HEK293 (cell line): Measurements from ENCODE around the gene ALDH7A1.

ENCODE experiments used
- CTCF ChIA-PET: fragments of 350-600 bp; formaldehyde crosslinking; extraction: SDS; loops from one replicate; lab custom pipeline; 2021; ENCODE audit warnings: antibody characterized with exemption; lab: Yijun Ruan, JAX
- POLR2A ChIA-PET: fragments of 300-600 bp; formaldehyde crosslinking; extraction: SDS; loops from one replicate; lab custom pipeline; 2020; ENCODE audit warnings: antibody characterized with exemption, inconsistent platforms; lab: Yijun Ruan, JAX
- H3K27ac ChIP-seq: fragments of 200-500 bp; sonication (Bioruptor generic); 2 replicates; pipeline ENCODE4 v1.5.1; 2014; ENCODE audit warnings: low read depth, low read length, control low read depth, inconsistent platforms; ENCODE audit errors: extremely low read depth
- H3K36me3 ChIP-seq, 2 experiments: fragments of 200-500 bp in 1 of 2; sonication (Bioruptor generic) in 1 of 2; 1 replicate in 1 of 2; 2 replicates in 1 of 2; pipeline ENCODE4 v1.5.1; 2014 to 2017; ENCODE audit warnings: inconsistent platforms in 2 of 2, low read length in 2 of 2; ENCODE audit not compliant: control insufficient read depth in 2 of 2, insufficient read depth in 1 of 2
- H3K4me1 ChIP-seq: fragments of 200-500 bp; sonication (Bioruptor generic); 2 replicates; pipeline ENCODE4 v1.5.1; 2014; ENCODE audit warnings: mild to moderate bottlenecking, low read length, inconsistent platforms; ENCODE audit not compliant: control insufficient read depth, insufficient read depth
- H3K4me3 ChIP-seq: 2 replicates; pipeline ENCODE4 v1.5.1; 2011; ENCODE audit warnings: low read depth, mild to moderate bottlenecking, control low read depth, low read length, moderate library complexity
- H3K9me3 ChIP-seq: fragments of 200-500 bp; sonication (Bioruptor generic); 2 replicates; pipeline ENCODE4 v1.5.1; 2014; ENCODE audit warnings: low read depth, low read length, inconsistent platforms; ENCODE audit not compliant: control insufficient read depth, insufficient read depth
- HOXC10 ChIP-seq: sonication (generic); formaldehyde crosslinking; IDR thresholded peaks from 2 replicates; pipeline ENCODE4 v1.8.1; 2023; ENCODE audit warnings: mild to moderate bottlenecking, missing genetic modification reagents
- PRDM1 ChIP-seq: fragments of 450-650 bp; formaldehyde crosslinking; IDR thresholded peaks from 2 replicates; pipeline ENCODE4; 2016; ENCODE audit warnings: missing biosample characterization, missing genetic modification characterization
- SCRT1 ChIP-seq: fragments of 450-650 bp; formaldehyde crosslinking; IDR thresholded peaks from 2 replicates; pipeline ENCODE4 v1.5.1; 2016; ENCODE audit warnings: missing biosample characterization, missing genetic modification characterization, borderline replicate concordance
- SCRT2 ChIP-seq: fragments of 450-650 bp; formaldehyde crosslinking; IDR thresholded peaks from 2 replicates; pipeline ENCODE4 v1.5.1; 2016; ENCODE audit warnings: missing biosample characterization, missing genetic modification characterization
- TCF7L2 ChIP-seq: IDR thresholded peaks from 2 replicates; pipeline ENCODE4 v1.6.1; 2011; ENCODE audit warnings: low read depth, mild to moderate bottlenecking, inconsistent platforms, low read length, moderate library complexity, borderline replicate concordance
- YY1 ChIP-seq: fragments of 450-650 bp; formaldehyde crosslinking; IDR thresholded peaks from 2 replicates; pipeline ENCODE4 v1.5.1; 2018; ENCODE audit warnings: missing biosample characterization, missing genetic modification characterization
- ZBTB21 ChIP-seq: fragments of 450-650 bp; formaldehyde crosslinking; IDR thresholded peaks from 2 replicates; pipeline ENCODE4 v1.5.1; 2017; ENCODE audit warnings: missing biosample characterization, missing genetic modification characterization
- ZNF157 ChIP-seq: fragments of 450-650 bp; formaldehyde crosslinking; IDR thresholded peaks from 2 replicates; pipeline ENCODE4 v1.5.1; 2016; ENCODE audit warnings: missing biosample characterization, missing genetic modification characterization
- ZNF174 ChIP-seq: fragments of 450-650 bp; formaldehyde crosslinking; IDR thresholded peaks from 2 replicates; pipeline ENCODE4 v1.5.0; 2017; ENCODE audit warnings: missing biosample characterization, mild to moderate bottlenecking, missing genetic modification characterization
- ZNF2 ChIP-seq: fragments of 450-650 bp; formaldehyde crosslinking; IDR thresholded peaks from 2 replicates; pipeline ENCODE4 v1.5.1; 2016; ENCODE audit warnings: missing biosample characterization, missing genetic modification characterization
- ZNF211 ChIP-seq: fragments of 450-650 bp; formaldehyde crosslinking; IDR thresholded peaks from 2 replicates; pipeline ENCODE4 v1.5.1; 2016; ENCODE audit warnings: low read depth, missing biosample characterization, missing genetic modification characterization
- ZNF24 ChIP-seq: fragments of 450-650 bp; formaldehyde crosslinking; IDR thresholded peaks from 2 replicates; pipeline ENCODE4 v1.5.1; 2016; ENCODE audit warnings: missing biosample characterization, missing genetic modification characterization
- ZNF302 ChIP-seq: fragments of 450-650 bp; formaldehyde crosslinking; IDR thresholded peaks from 2 replicates; pipeline ENCODE4 v1.5.1; 2016; ENCODE audit warnings: missing biosample characterization, missing genetic modification characterization, low read depth
- ZNF354C ChIP-seq: fragments of 450-650 bp; formaldehyde crosslinking; IDR thresholded peaks from 2 replicates; pipeline ENCODE4 v1.5.1; 2016; ENCODE audit warnings: missing biosample characterization, missing genetic modification characterization, low read depth, borderline replicate concordance
- ZNF416 ChIP-seq: fragments of 450-650 bp; formaldehyde crosslinking; IDR thresholded peaks from 2 replicates; pipeline ENCODE4 v1.5.1; 2016; ENCODE audit warnings: missing biosample characterization, missing genetic modification characterization
- ZNF623 ChIP-seq: fragments of 450-650 bp; formaldehyde crosslinking; IDR thresholded peaks from 2 replicates; pipeline ENCODE4 v1.5.1; 2016; ENCODE audit warnings: missing biosample characterization, missing genetic modification characterization
- ZSCAN18 ChIP-seq: fragments of 450-650 bp; formaldehyde crosslinking; IDR thresholded peaks from 2 replicates; pipeline ENCODE4 v1.5.1; 2016; ENCODE audit warnings: missing biosample characterization, missing genetic modification characterization
- ZSCAN5A ChIP-seq: fragments of 450-650 bp; formaldehyde crosslinking; IDR thresholded peaks from 2 replicates; pipeline ENCODE4 v1.5.1; 2016; ENCODE audit warnings: missing biosample characterization, missing genetic modification characterization
- TF ChIP-seq, protein P1 (sequence below): fragments of 450-650 bp; formaldehyde crosslinking; IDR thresholded peaks from 2 replicates; pipeline ENCODE4 v1.5.1; 2017; ENCODE audit warnings: missing biosample characterization, missing genetic modification characterization
- TF ChIP-seq, protein P2 (sequence below): sonication (generic); formaldehyde crosslinking; IDR thresholded peaks from 2 replicates; pipeline ENCODE4 v1.8.1; 2022; ENCODE audit warnings: mild to moderate bottlenecking, moderate library complexity, missing genetic modification reagents
- TF ChIP-seq, protein P3 (sequence below): fragments of 450-650 bp; formaldehyde crosslinking; IDR thresholded peaks from 2 replicates; pipeline ENCODE4 v1.5.1; 2016; ENCODE audit warnings: missing biosample characterization, missing genetic modification characterization

The ALDH7A1 gene

DNA sequence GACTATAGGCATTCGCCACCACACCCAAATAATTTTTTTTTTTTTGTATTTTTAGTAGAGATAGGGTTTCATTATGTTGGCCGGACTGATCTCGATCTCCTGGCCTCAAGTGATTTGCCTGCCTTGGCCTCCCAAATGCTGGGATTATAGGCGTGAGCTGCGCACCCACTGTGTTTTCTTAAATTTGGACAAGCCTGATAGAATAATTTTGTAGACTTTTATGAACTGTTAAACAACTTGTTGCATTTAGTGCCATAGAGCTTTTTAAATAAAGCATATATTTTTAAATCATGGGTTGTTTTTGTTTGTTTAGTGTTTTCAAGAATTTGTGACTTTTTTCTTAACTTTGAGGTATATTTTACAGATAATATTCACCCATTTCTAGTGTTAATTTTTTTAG, 10.5 kb upstream of the ALDH7A1 start:
- CTCF ChIA-PET, result interaction anchor here (0.6 kb wide), 1 partner anchor 48 kb away, joined by 6 read pairs; no protein-coding TSS in a partner anchor
- no peak overlapping the region for H3K27ac ChIP-seq
- no peaks in the 10 kb centered on the region for H3K9me3 ChIP-seq
- peaks cover 61 to 75% of the 10 kb centered on the region in 2 experiments for H3K36me3 ChIP-seq
- POLR2A ChIA-PET, result no interaction called here
- H3K4me3 ChIP-seq, result no peak overlapping the region
- H3K4me1 ChIP-seq, result peaks cover under 1% of the 10 kb centered on the region; the same call in 1 of the 2 replicates
- TF ChIP-seq SCRT1 (tag by site-specific recombination) (peak; percentile 51; the same call in 1 of the 2 replicates), SCRT2 (tag by site-specific recombination) (peak; percentile 87), TCF7L2 (no peak)

- POLR2A ChIA-PET, result interaction anchor here (0.9 kb wide), 2 partner anchors 8 to 84 kb away, joined by 3 to 4 read pairs; partner anchors contain the start of gene ALDH7A1
- Histone ChIP-seq H3K4me1 (peaks cover 3% of the 10 kb centered on the region; the same call in 1 of the 2 replicates), H3K27ac (no peak overlapping the region), H3K36me3 (peaks cover 42 to 57% of the 10 kb centered on the region in 2 experiments), H3K4me3 (no peak overlapping the region), H3K9me3 (no peaks in the 10 kb centered on the region)
- CTCF ChIA-PET, result interaction anchor here (0.7 to 1.4 kb wide), 2 partner anchors 9 to 1942 kb away, joined by 3 to 7 read pairs; no protein-coding TSS in a partner anchor
- TF ChIP-seq PRDM1 (peak; percentile 70), YY1 (tag by site-specific recombination) (no peak), SCRT2 (tag by site-specific recombination) (peak; percentile 95), SCRT1 (tag by site-specific recombination) (peak; percentile 82; the same call in 1 of the 2 replicates), ZNF416 (tag by site-specific recombination) (no peak), HOXC10 (no peak)
Measured at GRCh38 chr5:126603402-126603991, 8.5 kb upstream of the ALDH7A1 start.

- H3K4me1 ChIP-seq, result peaks cover 3% of the 10 kb centered on the region; the same call in 1 of the 2 replicates
- peak within 1 kb of the TSS; percentile 100 for H3K4me3 ChIP-seq
- POLR2A ChIA-PET, result interaction anchor here (0.6 kb wide), 1 partner anchor 8 kb away, joined by 3 read pairs; no protein-coding TSS in a partner anchor
- peak within 1 kb of the TSS; percentile 82; the same call in 1 of the 2 replicates for H3K27ac ChIP-seq
- H3K9me3 ChIP-seq, result no peaks in the 10 kb centered on the region
- CTCF ChIA-PET, result interaction anchor here (0.6 to 2.0 kb wide), 18 partner anchors 9 to 906 kb away, joined by 3 to 10 read pairs (median 4); no protein-coding TSS in a partner anchor
- peaks cover 26 to 30% of the 10 kb centered on the region in 2 experiments for H3K36me3 ChIP-seq
- peak; percentile 92 for TF ChIP-seq ZNF2 (tag by site-specific recombination)
- no peak for TF ChIP-seq ZNF354C
- TF ChIP-seq, protein P1, sequence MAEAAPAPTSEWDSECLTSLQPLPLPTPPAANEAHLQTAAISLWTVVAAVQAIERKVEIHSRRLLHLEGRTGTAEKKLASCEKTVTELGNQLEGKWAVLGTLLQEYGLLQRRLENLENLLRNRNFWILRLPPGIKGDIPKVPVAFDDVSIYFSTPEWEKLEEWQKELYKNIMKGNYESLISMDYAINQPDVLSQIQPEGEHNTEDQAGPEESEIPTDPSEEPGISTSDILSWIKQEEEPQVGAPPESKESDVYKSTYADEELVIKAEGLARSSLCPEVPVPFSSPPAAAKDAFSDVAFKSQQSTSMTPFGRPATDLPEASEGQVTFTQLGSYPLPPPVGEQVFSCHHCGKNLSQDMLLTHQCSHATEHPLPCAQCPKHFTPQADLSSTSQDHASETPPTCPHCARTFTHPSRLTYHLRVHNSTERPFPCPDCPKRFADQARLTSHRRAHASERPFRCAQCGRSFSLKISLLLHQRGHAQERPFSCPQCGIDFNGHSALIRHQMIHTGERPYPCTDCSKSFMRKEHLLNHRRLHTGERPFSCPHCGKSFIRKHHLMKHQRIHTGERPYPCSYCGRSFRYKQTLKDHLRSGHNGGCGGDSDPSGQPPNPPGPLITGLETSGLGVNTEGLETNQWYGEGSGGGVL (tag by site-specific recombination), result no peak
- no peak for TF ChIP-seq ZNF623 (tag by site-specific recombination)
- TF ChIP-seq, protein P2, sequence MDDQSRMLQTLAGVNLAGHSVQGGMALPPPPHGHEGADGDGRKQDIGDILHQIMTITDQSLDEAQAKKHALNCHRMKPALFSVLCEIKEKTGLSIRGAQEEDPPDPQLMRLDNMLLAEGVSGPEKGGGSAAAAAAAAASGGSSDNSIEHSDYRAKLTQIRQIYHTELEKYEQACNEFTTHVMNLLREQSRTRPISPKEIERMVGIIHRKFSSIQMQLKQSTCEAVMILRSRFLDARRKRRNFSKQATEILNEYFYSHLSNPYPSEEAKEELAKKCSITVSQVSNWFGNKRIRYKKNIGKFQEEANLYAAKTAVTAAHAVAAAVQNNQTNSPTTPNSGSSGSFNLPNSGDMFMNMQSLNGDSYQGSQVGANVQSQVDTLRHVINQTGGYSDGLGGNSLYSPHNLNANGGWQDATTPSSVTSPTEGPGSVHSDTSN, result no peak
- no peak for TF ChIP-seq ZNF157 (tag by site-specific recombination)
- no peak for TF ChIP-seq ZNF302
- TF ChIP-seq ZSCAN18 (tag by site-specific recombination), result peak; percentile 52; the same call in 1 of the 2 replicates
- TF ChIP-seq ZNF24 (tag by site-specific recombination), result peak; percentile 63
- no peak for TF ChIP-seq ZSCAN5A
- TF ChIP-seq, protein P3, sequence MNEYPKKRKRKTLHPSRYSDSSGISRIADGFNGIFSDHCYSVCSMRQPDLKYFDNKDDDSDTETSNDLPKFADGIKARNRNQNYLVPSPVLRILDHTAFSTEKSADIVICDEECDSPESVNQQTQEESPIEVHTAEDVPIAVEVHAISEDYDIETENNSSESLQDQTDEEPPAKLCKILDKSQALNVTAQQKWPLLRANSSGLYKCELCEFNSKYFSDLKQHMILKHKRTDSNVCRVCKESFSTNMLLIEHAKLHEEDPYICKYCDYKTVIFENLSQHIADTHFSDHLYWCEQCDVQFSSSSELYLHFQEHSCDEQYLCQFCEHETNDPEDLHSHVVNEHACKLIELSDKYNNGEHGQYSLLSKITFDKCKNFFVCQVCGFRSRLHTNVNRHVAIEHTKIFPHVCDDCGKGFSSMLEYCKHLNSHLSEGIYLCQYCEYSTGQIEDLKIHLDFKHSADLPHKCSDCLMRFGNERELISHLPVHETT, result no peak
- no peak for TF ChIP-seq ZNF174 (tag by site-specific recombination)
- TF ChIP-seq ZBTB21 (tag by site-specific recombination), result no peak
- no peak for TF ChIP-seq ZNF211 (tag by site-specific recombination)
Measured at GRCh38 chr5:126600631-126601511, 5.9 kb upstream of the ALDH7A1 start, which contains the start of gene PHAX. Gene PHAX, plus strand, starts transcription at chr5:126600947. Its CDS starts 16 bp downstream, at chr5:126600963.
